NCI-H1092 (cell line): ENCODE results near the gene PLXNB3.

ENCODE experiments used
- DNase-seq: peaks from one replicate; lab custom pipeline; 2025; lab: John Stamatoyannopoulos, UW

Gene PLXNB3

GRCh38 chrX:153773741-153774575 is 9.9 kb downstream of the PLXNB3 start:
- no peak for DNase-seq

DNA sequence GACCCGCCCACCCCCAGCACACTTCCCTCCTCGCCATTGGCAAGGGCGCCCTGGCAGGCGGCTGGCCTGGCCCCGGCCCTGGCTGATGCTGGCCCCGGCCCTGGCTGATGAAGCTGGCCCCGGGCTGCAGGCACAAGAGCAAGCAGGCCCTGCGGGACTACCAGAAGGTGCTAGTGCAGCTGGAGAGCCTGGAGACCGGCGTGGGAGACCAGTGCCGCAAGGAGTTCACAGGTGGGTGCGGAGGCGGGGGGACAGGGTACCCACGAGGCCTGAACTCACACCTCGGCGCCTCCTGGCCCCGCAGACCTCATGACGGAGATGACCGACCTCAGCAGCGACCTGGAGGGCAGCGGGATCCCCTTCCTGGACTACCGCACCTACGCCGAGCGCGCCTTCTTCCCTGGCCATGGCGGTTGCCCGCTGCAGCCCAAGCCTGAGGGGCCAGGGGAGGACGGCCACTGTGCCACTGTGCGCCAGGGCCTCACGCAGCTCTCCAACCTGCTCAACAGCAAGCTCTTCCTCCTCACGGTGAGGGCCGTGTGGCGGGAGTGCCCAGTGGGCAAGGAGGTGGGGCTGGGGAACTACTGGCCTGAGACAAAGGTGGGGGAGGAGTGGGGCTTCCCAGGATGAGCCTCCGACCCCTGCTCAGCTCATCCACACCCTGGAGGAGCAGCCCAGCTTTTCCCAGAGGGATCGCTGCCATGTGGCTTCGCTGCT is 10.7 kb downstream of the PLXNB3 start:
- DNase-seq, result no peak

GRCh38 chrX:153775293-153776119 is 11.5 kb downstream of the PLXNB3 start:
- DNase-seq, result no peak

- DNase-seq, result no peak
These were observed 12.1 kb downstream of the PLXNB3 start for GRCh38 chrX:153776120-153776599.

DNA sequence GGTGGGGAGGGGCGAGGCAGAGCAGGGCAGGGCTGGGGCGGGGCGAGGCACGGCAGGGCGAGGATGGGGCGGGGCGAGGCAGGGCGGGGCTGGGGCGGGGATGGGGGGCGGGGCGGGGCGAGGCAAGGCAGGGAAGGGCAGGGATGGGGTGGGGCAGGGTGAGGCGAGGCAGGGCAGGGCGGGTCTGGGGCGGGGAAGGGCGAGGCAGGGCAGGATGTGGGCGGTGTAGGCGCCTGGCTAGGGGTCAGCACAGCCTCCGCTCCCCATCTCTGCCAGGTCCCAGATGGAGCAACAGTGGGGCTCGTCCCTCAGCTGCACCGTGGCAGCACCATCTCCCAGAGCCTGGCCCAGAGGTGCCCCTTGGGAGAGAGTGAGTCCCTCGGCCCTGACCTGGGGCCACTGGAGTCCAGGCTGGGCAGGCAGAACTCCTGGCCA is 12.6 kb downstream of the PLXNB3 start:
- DNase-seq, result no peak

- DNase-seq, result no peak
These were observed 13.4 kb downstream of the PLXNB3 start for GRCh38 chrX:153777261-153778090.

- no peak for DNase-seq
These were observed 14.1 kb downstream of the PLXNB3 start for GRCh38 chrX:153778181-153778580.

DNA sequence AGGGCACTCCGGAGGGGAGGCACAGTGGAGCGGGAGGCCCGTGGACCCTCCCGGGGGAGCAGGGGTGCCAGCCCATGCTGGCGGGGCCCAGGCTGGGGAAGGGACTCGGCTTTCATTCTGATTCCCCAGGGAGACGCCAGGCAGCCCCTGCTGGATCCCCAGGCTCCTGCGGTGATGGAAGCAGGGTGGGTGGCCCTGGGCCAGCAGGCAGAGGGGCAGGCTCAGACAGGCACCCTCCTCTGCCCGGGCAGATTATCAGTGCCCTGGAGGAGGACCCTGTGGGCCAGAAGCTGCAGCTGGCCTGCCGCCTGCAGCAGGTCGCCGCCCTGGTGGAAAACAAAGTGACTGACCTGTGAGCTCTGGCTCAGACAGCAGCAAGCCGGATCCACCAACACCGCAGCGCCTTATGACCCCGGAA is 14.6 kb downstream of the PLXNB3 start:
- DNase-seq, result no peak

DNA sequence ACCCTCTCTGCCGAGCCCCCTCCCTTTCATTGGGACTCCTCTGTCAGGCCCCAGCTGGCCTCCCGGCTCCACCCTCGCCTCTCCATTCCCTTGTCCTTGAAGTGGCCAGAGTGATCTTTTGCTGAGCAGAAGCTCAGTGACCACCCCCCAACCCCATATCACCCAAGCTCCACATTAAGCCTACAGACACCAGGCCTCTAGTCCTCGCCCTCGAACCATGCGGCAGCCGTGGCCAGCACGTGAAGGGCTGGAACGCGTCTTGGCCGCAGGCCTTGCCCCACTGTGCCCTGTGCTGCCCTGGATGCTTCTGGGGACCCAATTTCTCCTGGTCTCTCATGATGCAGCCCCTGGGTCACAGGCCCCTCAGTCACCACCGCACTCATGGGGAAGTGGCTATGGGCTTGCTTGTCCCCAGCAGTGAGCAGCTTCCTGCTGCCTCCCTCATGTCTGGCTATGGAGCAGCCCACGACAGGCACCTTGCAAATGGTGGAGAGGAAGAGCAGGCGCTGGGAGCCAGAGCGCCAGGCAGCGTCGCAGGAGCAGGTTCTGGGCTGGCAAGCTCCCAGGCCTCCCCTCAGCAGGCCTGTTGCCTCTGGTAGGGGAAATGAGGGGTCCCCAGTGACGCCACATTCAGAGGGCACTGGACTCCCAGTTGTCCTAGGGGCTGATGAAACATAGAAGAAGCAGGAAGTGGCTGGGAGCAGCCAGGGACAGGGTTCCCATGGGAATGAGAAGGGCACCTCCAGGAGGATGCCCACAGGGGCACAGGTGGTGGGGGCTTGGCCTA is 16.0 kb downstream of the PLXNB3 start:
- no peak for DNase-seq

- DNase-seq, result peak; percentile 10
These were observed 16.8 kb downstream of the PLXNB3 start, which contains the start of gene SRPK3 for GRCh38 chrX:153780678-153781427. Gene SRPK3 (plus strand): TSS chrX:153781041. CDS start chrX:153781087, 46 bp downstream.

- no peak for DNase-seq
These were observed 17.5 kb downstream of the PLXNB3 start for GRCh38 chrX:153781428-153782047.

DNA sequence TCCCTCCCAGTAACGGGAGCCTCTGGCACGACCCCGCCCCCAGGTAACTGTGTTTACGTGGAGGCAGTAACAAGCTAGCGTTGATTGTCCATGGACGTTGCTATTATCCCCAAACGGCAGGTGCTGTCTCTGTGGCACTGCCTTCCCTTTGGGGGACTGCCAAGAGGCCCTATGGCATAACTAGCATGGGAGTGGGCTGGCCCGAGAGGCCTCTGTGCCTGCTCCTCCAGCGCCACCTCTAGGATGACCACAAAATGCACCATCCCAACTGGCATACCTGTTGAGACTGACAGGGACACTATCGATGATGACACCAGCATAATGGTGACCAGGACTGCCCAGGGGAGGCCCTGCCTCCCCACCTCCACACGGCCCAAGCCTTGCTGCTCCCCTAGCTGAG is 18.3 kb downstream of the PLXNB3 start:
- DNase-seq, result peak; percentile 96

- DNase-seq, result no peak
These were observed 18.8 kb downstream of the PLXNB3 start for GRCh38 chrX:153782871-153783270.

DNA sequence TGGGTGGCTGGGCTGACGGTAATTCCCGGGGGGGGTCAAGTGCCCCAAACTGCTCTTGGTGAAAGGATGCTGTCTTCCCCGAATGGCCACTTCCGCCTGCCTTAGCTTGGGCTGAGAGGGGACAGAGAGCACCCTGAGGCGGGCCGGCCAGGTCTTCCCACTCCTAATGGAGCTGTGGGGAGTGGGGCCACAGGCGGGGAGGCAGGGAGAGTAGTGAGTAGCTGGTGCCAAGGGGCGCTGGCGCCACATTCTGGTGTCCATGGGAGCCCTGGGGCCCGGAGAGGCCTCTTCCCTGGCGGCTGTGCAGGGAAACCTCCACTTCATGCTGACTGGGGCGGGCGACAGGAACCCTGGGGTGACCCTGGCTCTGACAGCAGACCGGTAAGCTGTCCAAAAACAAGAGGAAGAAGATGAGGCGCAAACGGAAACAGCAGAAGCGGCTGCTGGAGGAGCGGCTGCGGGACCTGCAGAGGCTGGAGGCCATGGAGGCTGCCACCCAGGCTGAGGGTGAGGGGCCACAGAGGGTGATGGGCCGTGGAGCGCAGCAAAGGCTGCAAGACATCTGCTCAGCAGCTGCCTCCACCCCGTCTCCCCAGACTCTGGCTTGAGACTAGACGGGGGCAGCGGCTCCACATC is 19.4 kb downstream of the PLXNB3 start:
- DNase-seq, result no peak

GRCh38 chrX:153784325-153784967 is 20.4 kb downstream of the PLXNB3 start:
- DNase-seq, result no peak

- no peak for DNase-seq
These were observed 22.6 kb downstream of the PLXNB3 start for GRCh38 chrX:153786669-153787068.

DNA sequence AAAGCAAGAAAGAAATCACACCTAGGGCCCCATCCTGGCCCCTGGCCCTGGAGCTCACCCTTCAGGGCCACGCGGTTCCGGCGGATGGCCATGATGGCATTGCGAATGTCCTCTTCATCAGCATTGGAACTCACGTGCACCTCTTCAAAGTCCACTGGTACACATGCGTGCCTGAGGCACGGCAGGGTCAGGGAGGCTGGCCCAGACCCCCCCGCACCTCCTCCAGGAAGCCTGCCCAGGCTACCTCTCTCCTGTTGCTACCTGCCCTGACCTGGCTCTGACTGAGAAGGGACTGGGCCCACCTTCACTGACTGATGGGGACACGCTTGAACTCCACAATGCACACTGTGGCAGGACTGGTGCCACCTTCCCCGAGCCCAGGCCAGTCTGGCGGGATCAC is 25.6 kb downstream of the PLXNB3 start:
- no peak for DNase-seq
